ACHN (cell line): Measurements from ENCODE around the gene ABHD5.
A peak's percentile ranks its signal among the peaks of the same experiment; 100 is the strongest.

Experiments used
- DNase-seq: peaks from one replicate; pipeline ENCODE4 v3.0.0-alpha.2; 2015
- in situ Hi-C: cut with HindIII; loops from 2 replicates; pipeline ENCODE4 v1.10.0; 2017; ENCODE audit warnings: low sequenced_read_pairs, low pct_ligation_motif_present, low pct_unique_long_range_greater_than_20kb

Gene ABHD5

DNA sequence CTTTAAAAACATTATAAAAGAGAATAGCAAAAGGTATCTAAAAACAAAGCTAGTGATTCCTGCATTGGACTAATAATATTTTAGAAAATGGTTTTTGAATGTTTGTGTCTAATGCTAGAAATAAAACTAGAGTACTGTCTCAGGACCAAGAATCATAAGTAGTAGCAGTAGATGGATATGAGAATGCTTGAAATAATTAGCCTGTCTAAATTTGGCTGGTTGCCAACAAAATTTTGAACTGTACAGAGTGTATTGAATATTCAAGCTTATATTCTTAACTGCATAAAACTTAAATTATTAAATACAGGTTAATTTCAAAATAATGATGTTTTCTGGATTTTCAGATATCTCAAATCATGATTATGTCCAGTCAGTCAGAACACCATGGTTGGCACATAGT is 14.0 kb downstream of the ABHD5 start:
- in situ Hi-C loops: no loop called here
- DNase-seq: no peak

- in situ Hi-C loops: no loop called here
- DNase-seq: no peak
Observed at GRCh38 chr3:43706342-43706741, 15.6 kb downstream of the ABHD5 start.

DNA sequence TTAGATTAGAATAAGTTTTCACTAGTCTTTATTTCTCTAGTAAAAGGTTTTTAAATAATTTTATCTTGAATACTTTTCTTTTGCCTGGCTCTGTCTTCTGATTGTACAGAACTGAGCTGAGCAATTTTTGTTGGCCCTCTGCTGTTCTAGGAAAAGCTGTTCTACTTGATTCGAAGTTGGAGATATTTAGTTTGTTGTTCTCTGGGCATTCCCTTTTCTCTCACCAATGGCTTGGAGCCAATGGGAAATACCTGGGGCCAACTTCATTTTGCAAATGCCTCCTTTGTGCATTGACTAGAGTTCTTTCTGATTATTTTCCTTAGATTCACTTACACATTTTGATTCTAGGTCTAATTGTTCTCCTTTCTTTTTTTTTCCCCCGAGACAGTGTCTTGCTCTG is 16.5 kb downstream of the ABHD5 start:
- no peak for DNase-seq
- in situ Hi-C loops: no loop called here

- in situ Hi-C loops: no loop called here
- DNase-seq: peak; percentile 70
Observed at GRCh38 chr3:43707998-43708397, 17.3 kb downstream of the ABHD5 start.

- in situ Hi-C loops: no loop called here
- DNase-seq: no peak
Observed at GRCh38 chr3:43709022-43709421, 18.3 kb downstream of the ABHD5 start.

DNA sequence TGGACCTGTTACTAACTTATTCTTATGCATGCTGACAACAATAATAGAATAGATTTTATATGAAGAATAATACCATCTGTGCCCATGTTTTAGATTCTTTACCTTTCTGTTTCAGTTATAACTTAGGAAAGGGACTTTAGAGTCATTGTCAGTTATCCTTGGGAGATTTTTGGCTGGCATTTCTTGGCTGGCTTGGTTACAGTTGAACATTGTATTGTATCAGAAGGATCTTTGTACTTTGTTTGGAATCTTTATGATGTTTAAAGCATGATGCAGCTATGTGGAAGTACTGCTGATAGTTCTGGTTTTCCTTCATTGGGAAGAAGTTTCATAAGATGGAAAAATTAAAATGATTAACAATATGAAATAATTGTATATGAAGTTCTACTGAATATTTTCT is 19.9 kb downstream of the ABHD5 start:
- in situ Hi-C loops: no loop called here

DNA sequence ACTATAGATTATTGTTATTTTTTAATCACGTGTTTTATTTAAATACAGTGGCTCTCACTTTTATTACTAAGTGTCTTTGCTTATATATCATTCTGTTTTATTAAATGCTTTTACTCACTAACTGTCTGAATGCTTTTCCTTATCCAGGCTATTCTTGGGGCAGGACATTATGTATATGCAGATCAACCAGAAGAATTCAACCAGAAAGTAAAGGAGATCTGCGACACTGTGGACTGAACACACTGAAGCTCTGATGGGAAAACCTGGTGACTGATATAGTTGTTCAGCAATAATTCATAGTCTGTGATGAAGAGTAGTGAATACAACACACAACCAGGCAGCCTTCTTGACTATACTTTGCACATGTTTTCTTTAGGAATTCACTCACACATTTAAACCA is 27.6 kb downstream of the ABHD5 start:
- no peak for DNase-seq
- in situ Hi-C loops: no loop called here

More for the DNA sequence above, 19.9 kb downstream of the ABHD5 start:
- no peak for DNase-seq

- in situ Hi-C loops: no loop called here
Observed at GRCh38 chr3:43723121-43723734, 32.5 kb downstream of the ABHD5 start.

GRCh38 chr3:43726521-43726920 is 35.8 kb downstream of the ABHD5 start:
- DNase-seq: peak; percentile 9
- in situ Hi-C loops: no loop called here

More at GRCh38 chr3:43723121-43723734, 32.5 kb downstream of the ABHD5 start:
- DNase-seq: no peak

DNA sequence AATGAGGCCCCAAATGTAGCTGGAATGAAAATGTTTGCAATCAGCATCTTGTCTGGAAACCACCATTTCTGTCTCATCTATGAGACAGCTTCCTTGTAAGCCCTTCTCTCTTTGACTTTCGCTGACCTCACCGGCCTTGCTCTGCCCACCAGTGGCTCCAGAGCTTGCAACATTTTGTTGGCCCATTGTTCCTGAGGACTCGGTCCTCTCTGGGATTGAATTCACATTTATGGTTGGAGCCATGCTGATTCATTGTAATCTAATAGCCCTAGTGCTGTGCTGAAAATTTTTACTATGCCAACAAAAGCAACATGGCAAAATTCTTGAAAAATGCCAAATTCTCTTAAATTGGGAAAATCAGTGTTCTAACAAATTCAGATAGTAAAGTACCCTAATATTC is 37.2 kb downstream of the ABHD5 start:
- DNase-seq: no peak

GRCh38 chr3:43728476-43728875 is 37.7 kb downstream of the ABHD5 start:
- DNase-seq: no peak
- in situ Hi-C loops: no loop called here

More for the DNA sequence above, 37.2 kb downstream of the ABHD5 start:
- in situ Hi-C loops: no loop called here

GRCh38 chr3:43728947-43729346 is 38.2 kb downstream of the ABHD5 start:
- no peak for DNase-seq
- in situ Hi-C loops: no loop called here

GRCh38 chr3:43729707-43730414 is 39.1 kb downstream of the ABHD5 start:
- DNase-seq: no peak
- in situ Hi-C loops: no loop called here

DNA sequence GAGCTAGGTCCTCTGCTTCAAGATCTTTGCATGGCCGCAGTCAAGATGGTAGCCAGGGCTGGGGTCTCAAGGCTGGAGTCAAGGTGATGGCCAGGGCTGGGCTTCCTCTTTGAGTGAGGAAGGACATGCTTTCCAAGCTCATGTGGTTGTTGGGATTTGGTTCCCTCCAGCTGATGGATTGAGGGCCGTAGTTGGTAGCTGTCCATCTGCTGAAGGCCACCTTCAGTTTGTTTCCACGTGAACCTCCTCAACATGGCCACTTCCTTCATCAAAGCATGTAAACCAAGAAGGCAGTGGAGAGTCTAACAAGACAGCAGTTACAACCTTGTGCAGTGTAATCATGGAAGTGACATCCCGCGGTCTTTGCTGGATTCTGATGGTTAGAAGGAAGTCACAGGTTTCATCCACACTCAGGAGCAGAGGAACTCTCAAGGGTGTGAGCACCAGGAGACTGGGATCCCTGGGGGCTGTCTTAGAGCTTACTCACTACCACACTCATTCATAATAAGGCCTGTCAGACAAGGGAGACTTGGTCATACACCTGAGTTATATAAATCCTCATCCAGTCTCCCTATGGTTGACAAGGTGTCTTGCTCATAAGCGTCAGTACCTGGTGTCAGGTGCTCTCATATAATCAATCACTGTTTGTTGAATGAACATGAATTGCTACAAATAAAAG is 42.1 kb downstream of the ABHD5 start:
- in situ Hi-C loops: no loop called here
- DNase-seq: no peak

GRCh38 chr3:43733459-43734384 is 43.0 kb downstream of the ABHD5 start:
- in situ Hi-C loops: no loop called here
- DNase-seq: no peak

DNA sequence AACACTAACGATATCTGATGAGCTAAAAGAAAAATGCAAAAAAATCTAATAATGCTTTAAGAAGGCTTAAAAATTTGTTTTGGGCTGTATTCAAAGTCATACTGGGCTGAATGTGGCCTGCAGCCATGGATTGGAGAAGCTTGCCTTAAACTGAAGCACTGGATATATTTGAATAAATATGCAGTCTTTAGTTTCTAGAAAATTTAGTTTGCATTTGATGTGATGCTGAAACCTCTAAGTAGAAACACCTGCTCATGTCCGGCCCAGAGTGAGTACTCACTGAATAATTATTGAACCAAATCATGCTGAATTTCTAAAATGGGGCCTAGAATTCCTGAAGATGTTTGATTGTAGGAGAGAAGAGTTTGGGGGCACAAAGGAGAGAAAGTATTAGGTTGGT is 43.9 kb downstream of the ABHD5 start:
- no peak for DNase-seq
- in situ Hi-C loops: no loop called here

- no peak for DNase-seq
- in situ Hi-C loops: no loop called here
Observed at GRCh38 chr3:43735618-43736017, 44.9 kb downstream of the ABHD5 start.

GRCh38 chr3:43736558-43737440 is 46.1 kb downstream of the ABHD5 start:
- in situ Hi-C loops: no loop called here
- DNase-seq: no peak
